Lower leg skin (tissue), 4 donors: ENCODE data around the gene ZNF765. TPM values are rescaled to one million over a fixed set of nuclear protein-coding genes. Genes with fewer than 3 reads are reported as not detected.
"Not testable (repeated sequence)": the region's sequence is repeated elsewhere in the genome, so short reads cannot be mapped to it uniquely, and the experiment has no call there.

Experiments used
- DNase-seq, 2 donors: peaks; one replicate each; pipeline ENCODE4 v3.0.0-alpha.2; 2019; ENCODE audit warnings: low spot score in 2 of 2
- H3K4me3 ChIP-seq: fragments of 200-600 bp; sonication (generic); 2 replicates; pipeline ENCODE4 v1.5.1; 2017; ENCODE audit warnings: mild to moderate bottlenecking, low read depth; ENCODE audit not compliant: poor library complexity, severe bottlenecking
- POLR2A ChIP-seq, 2 donors: fragments of 450-650 bp; IDR thresholded peaks; one replicate each; pipeline ENCODE4 v1.6.1; 2016 to 2017; ENCODE audit warnings: antibody characterized with exemption in 2 of 2, mild to moderate bottlenecking in 1 of 2, moderate library complexity in 1 of 2
- WGBS, 2 donors: methylation state at CpG; one replicate each; pipeline ENCODE4 v1.1.5; 2018; 5-methylcytosine and 5-hydroxymethylcytosine counted together
- intact Hi-C: fragments of 100-400 bp; cut with DNase I; formaldehyde crosslinking; loops from one replicate; pipeline ENCODE4 v1.15.0; 2023; ENCODE audit warnings: low total_unique reads
- total RNA-seq, 4 donors: library from RNA; depleted of rRNA; stranded (reverse); fragments of >200 nt; gene quantifications; one replicate each; pipeline ENCODE4 v1.1.0, GENCODE V29; 2016
- TF ChIP-seq, protein P1 (sequence below), 3 donors: fragments of 450-650 bp; IDR thresholded peaks; one replicate each; pipeline ENCODE4 v1.5.1; 2016; ENCODE audit warnings: antibody characterized with exemption in 3 of 3, mild to moderate bottlenecking in 3 of 3, moderate library complexity in 2 of 3

ZNF765 gene
- total RNA-seq, 4 donors from 2014 or later, result 8.3 to 11.6 (median 9.1) TPM

DNA sequence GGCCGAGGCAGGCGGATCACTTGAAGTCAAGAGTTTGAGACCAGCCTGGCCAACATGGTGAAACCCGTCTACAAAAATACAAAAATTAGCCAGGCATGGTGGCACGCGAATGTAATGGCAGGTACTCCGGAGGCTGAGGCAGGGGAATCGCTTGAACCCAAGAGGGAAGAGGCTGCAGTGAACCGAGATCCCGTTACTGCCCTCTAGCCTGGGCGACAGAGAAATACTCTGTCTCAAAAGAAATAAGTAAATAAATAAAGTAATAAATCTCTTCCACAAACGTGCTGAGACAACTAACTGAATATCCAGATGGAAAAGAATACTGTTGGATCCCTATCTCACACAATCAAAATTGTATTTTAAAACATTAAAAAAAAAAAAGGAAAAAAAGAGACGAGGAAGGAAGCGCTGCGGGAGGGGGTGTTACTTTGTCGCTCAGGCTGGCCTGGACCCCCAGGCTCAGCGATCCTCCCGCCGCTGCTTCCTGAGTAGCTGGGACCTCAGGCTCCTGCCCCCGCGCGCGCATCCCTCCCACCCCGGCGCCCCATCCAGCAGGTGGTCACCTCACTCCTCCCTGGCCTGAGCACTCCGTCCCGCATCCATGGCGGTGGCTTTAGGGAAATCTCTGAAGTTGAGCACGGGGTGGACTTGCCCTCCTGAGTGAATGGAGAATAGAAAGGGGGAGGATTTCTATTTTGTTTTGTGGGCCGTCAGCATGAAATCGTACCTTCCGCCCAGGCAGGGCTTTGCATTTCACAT lies 72.0 kb downstream of the ZNF765 start:
- TF ChIP-seq POLR2A (IDR thresholded peaks at IDR 0.05), result no peak
- TF ChIP-seq, protein P1, sequence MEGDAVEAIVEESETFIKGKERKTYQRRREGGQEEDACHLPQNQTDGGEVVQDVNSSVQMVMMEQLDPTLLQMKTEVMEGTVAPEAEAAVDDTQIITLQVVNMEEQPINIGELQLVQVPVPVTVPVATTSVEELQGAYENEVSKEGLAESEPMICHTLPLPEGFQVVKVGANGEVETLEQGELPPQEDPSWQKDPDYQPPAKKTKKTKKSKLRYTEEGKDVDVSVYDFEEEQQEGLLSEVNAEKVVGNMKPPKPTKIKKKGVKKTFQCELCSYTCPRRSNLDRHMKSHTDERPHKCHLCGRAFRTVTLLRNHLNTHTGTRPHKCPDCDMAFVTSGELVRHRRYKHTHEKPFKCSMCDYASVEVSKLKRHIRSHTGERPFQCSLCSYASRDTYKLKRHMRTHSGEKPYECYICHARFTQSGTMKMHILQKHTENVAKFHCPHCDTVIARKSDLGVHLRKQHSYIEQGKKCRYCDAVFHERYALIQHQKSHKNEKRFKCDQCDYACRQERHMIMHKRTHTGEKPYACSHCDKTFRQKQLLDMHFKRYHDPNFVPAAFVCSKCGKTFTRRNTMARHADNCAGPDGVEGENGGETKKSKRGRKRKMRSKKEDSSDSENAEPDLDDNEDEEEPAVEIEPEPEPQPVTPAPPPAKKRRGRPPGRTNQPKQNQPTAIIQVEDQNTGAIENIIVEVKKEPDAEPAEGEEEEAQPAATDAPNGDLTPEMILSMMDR (IDR thresholded peaks at IDR 0.05), result no peak
- H3K4me3 ChIP-seq, result peak overlapping the region; percentile 65
- DNase-seq, result peak in 1 of 2 donors; percentile 85
- intact Hi-C loops, result no loop called here
- 8 to 10% methylated on average over 31 of the region's 31 CpGs for whole genome bisulfite sequencing, 2 donors

DNA sequence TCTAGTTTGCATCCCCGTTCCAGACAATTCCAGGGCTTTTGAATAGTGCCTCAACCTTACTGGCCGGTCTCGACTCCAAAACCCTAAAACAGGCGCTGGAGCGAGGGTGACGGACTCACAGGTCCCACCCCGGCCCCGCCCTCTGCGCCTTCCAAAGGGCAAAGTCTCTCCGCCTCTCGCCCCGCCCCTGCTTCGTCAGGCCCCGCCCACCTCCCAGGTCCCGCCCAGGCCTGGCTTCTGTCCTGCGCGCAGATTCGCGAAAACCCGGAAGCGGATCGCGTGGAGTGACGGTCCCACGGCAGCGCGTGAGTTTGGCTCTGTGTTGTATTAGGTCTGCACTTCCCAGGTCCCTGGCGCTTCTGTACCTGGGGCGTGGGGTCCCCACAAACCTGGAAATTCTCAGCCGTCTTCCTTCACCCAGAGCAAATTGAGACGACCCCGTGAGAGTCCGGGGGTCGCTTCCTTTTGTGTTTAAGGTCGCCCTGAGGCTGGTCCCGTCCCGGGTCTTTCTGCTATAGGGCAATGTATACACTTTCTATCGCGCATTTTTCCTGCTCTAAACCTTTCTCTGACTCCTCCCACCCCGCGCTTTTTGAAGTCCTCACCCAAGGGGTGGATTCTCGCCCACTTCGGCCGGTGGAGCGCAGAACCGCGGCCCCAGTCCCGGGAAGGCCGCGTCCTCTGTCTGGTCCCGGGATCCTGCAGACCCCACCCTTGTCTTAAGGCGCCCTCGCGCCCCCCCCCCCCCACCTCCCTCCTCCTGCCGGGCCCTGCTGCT lies 72.7 kb downstream of the ZNF765 start, which contains the start of gene ZNF813:
TSS of gene ZNF813 (plus strand) at position 249 of the 778 bp plus-strand sequence. CDS start 16,090 bp downstream, outside the sequence.
- TF ChIP-seq POLR2A (IDR thresholded peaks at IDR 0.05), result no peak
- TF ChIP-seq, protein P1 (IDR thresholded peaks at IDR 0.05), result no peak
- WGBS, 2 donors, result 0 to 1% methylated on average over 46 to 52 of the region's 55 CpGs
- DNase-seq, result peak; percentile 94 to 99
- intact Hi-C loops, result no loop called here
- peak within 1 kb of the TSS; percentile 65 for H3K4me3 ChIP-seq

DNA sequence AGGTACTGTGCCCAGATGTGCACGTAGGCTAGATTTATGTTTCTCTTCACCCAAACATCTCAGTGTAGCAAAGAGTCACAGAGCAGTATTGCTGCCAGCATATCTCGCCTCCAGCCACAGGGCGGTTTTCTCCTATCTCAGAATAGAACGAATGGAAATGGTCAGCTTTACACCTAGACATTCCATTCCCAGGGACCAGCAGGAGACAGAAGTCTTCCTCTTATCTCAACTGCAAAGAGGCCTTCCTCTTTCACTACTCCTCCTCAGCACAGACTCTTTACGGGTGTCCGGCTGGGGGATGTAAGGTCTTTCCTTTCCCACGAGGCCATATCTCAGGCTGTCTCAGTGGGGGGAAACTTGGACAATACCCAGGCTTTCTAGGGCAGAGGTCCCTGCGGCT lies 73.7 kb downstream of the ZNF765 start:
- intact Hi-C loops, DNase-seq, H3K4me3 ChIP-seq: not testable (repeated sequence)
- WGBS, 2 donors, result 30 to 37% methylated on average over 8 of the region's 8 CpGs

DNA sequence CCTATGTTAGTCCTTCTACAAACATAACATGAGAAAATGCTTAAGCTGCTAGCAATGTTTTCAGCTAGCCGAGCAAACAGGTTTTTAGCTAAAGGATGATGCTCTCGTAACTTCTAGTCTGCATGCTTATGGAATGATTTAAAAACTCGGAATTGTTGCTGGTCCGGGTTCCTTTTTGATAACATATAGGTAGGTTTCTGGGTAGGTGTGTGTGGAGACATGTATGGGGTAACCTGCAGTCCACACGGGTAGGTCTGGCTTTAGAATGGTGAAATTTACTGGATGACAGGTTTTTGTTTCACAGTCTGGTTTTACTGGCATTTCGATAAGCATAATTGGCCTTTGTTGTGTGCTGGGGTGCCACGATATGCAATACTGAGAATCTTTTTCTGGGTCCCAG lies 77.0 kb downstream of the ZNF765 start:
- DNase-seq, result no peak
- WGBS, 2 donors, result 91 to 97% methylated on average over 7 of the region's 7 CpGs
- H3K4me3 ChIP-seq, result no peak overlapping the region
- intact Hi-C loops, result no loop called here
- no peak for TF ChIP-seq POLR2A (IDR thresholded peaks at IDR 0.05)

DNA sequence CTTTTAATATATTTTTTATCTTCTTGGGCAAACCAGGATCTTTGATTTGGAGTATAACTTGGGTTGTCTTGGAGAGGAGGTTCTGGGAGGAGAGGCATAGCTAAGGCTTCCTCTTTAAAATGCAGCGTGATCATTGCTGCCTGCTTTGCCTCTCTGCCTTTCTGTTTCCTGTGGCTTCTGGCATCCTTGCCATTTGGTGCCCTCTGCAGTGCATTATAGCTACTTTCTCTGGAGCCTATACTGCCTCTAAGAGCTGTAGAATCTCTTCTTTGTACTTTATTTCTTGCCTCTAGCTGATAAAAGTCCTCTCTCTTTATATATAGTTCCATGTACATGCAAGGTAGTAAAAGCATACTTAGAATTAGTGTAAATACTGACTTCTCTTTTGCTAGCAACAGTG lies 79.9 kb downstream of the ZNF765 start:
- intact Hi-C loops, DNase-seq, H3K4me3 ChIP-seq: not testable (repeated sequence)
- 54 to 63% methylated on average over 1 of the region's 1 CpG for WGBS, 2 donors

DNA sequence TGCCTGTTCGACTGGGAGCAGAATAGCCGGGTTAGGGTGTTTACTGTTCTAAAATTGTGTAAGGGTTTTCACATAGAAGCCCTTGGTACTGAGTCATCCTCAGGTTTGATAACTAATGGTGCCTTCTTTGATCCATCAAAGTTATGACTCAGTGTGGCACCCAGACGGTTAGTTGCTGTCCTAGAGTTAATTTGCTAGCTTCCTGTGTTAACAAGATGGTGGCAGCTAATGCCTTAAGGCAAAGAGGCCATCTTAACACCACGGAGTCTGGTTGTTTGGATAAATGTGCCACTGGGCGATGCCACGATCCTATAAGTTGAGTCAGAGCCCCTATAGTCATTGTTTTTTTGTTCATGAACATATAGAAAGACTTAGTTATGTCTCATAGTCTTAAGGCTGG lies 80.5 kb downstream of the ZNF765 start:
- 83 to 85% methylated on average over 6 of the region's 6 CpGs for whole genome bisulfite sequencing, 2 donors
- DNase-seq, intact Hi-C loops, H3K4me3 ChIP-seq: not testable (repeated sequence)

Other genes with a start within 250 kb of the ZNF765 start
- 1 to 10 TPM; 5.3 to 9.3 (median 7.3) TPM for gene ZNF347, start 236.1 kb upstream of the ZNF765 start, total RNA-seq
- 1 to 10 TPM; 2.4 to 4.9 (median 3.4) TPM for gene ZNF665, start 201.8 kb upstream of the ZNF765 start, total RNA-seq
- 10 to 100 TPM; 11.5 to 21.0 (median 17.8) TPM for gene ZNF677, start 140.3 kb upstream of the ZNF765 start, total RNA-seq
- not detected for gene VN1R2, start 136.9 kb upstream of the ZNF765 start, total RNA-seq
- not detected for gene VN1R4, start 127.4 kb upstream of the ZNF765 start, total RNA-seq
- 1 to 10 TPM; 4.7 to 7.9 (median 7.0) TPM for gene ZNF845, start 61.4 kb upstream of the ZNF765 start, total RNA-seq
- gene ZNF525, start 29.4 kb upstream of the ZNF765 start, total RNA-seq, result 10 to 100 TPM in 2 of 4 donors, 1 to 10 TPM in 2; 6.5 to 13.1 (median 10.1) TPM
- 1 to 10 TPM; 7.1 to 9.9 (median 8.9) TPM for gene ZNF761, start 36.8 kb downstream of the ZNF765 start, total RNA-seq
- 1 to 10 TPM; 1.5 to 5.9 (median 3.4) TPM for gene ZNF813, start 72.6 kb downstream of the ZNF765 start, total RNA-seq
- 10 to 100 TPM; 17.6 to 28.0 (median 24.0) TPM for gene ZNF331, start 143.0 kb downstream of the ZNF765 start, total RNA-seq
- not detected for gene DPRX, start 236.8 kb downstream of the ZNF765 start, total RNA-seq